Heart left ventricle (tissue), 13 donors: ENCODE measurements around the gene RNF213.

Source experiments
- POLR2A ChIP-seq, 2 donors: fragments of 450-650 bp; IDR thresholded peaks; one replicate each; pipeline ENCODE4 v1.6.1; 2017; ENCODE audit warnings: antibody characterized with exemption in 2 of 2, mild to moderate bottlenecking in 2 of 2, moderate library complexity in 2 of 2
- TF ChIP-seq, protein P1 (sequence below), 12 donors: fragments of 200-600 bp; sonication (generic) in 4 of 12; IDR thresholded peaks; one replicate each; pipeline versions ENCODE4 v1.5.0 to v1.8.0; 2018 to 2022; ENCODE audit warnings: antibody characterized with exemption in 12 of 12, mild to moderate bottlenecking in 5 of 12
- donor health status: ischemic (EF 13 %, LVEDD 7.1; RV severe dilation, severe dysfunction).
- donor health status: DM: no; HTN: yes; CAD: no.
- donor health status: DM: no; HTN: no; CAD: no.
- donor health status: ischemic (EF 25% LVEDD 6.9; RV normal size, moderate dysfunction).
- donor health status: ischemic (EF 25% LVEDD 5.7; RV mildly dilated, moderate dysfunction).
- donor health status: ischemic (EF 35%, LVEDD 5.7; RV mildly dilated, moderate dysfunction).
- donor health status: nonischemic (EF 11% LVEDD 7.7; RV severe dilation, severe dysfunction).
- donor health status: DM: yes; HTN: yes; CAD: no.
- donor health status: PGD.
- donor health status: ischemic (EF 29% LVEDD 5.4; RV normal size, mild dysfunction).
- donor health status: nonischemic (EF 23%, LVEDD 6.1; RV moderate dilation, normal function).

DNA sequence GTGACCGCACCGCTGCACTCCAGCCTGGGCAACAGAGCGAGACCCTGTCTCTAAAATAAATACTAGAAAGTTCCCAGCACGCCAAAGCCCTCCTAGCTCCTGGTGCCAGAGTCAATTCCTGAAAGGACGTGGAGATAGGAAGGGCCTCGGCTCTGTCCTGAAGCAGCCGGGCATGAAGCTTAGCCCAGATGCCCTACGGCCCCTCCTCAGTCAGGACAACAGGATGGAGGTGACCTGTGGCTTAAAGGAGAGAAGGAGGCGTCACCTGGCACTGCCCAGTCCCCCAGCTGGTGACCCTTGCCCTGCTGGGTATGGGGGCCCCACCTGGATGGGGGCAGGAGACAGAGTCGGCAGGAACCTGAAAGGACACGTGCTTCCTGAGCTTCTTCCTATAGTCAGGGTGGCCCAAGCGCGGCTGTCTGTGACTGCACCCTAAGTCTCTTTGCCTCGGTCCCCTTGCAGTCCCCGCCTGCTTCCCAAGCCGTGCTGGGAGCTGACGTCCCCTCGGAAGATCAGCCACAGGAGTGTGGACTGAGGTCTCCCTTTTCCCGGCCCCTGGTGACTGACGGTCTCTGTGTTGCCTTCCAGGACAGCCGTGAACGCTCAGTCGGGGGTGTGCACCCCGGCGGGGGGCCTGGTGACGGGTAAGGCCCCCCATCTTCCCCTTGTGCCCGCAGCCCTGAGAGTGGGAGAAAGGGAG, 14.9 kb upstream of the RNF213 start:
- TF ChIP-seq, protein P1, sequence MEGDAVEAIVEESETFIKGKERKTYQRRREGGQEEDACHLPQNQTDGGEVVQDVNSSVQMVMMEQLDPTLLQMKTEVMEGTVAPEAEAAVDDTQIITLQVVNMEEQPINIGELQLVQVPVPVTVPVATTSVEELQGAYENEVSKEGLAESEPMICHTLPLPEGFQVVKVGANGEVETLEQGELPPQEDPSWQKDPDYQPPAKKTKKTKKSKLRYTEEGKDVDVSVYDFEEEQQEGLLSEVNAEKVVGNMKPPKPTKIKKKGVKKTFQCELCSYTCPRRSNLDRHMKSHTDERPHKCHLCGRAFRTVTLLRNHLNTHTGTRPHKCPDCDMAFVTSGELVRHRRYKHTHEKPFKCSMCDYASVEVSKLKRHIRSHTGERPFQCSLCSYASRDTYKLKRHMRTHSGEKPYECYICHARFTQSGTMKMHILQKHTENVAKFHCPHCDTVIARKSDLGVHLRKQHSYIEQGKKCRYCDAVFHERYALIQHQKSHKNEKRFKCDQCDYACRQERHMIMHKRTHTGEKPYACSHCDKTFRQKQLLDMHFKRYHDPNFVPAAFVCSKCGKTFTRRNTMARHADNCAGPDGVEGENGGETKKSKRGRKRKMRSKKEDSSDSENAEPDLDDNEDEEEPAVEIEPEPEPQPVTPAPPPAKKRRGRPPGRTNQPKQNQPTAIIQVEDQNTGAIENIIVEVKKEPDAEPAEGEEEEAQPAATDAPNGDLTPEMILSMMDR (IDR thresholded peaks at IDR 0.05) = no peak
- TF ChIP-seq POLR2A (IDR thresholded peaks at IDR 0.05) = no peak
